Stimulated activated CD4-positive, alpha-beta T cell treated with anti-CD3 and anti-CD28 coated beads, Interleukin-1b, Interleukin-23, amount 100 ng/mL, for 1 hour (primary cell): ENCODE data around the gene PTPRN2.
"Not testable (repeated sequence)": the region's sequence is repeated elsewhere in the genome, so short reads cannot be mapped to it uniquely, and the experiment has no call there.

ENCODE experiments used
- DNase-seq, 2 donors: peaks; one replicate each; pipeline ENCODE4 v3.0.0-alpha.2; 2020; ENCODE audit warnings: low read depth in 2 of 2

The PTPRN2 gene

GRCh38 chr7:157717211-157718174 lies 870.1 kb downstream of the PTPRN2 start:
- no peak for DNase-seq

- no peak for DNase-seq
These were observed 871.7 kb downstream of the PTPRN2 start for GRCh38 chr7:157715938-157716280.

- no peak for DNase-seq
These were observed 872.3 kb downstream of the PTPRN2 start for GRCh38 chr7:157715071-157715937.

- DNase-seq, result no peak
These were observed 873.2 kb downstream of the PTPRN2 start for GRCh38 chr7:157714166-157715070.

- no peak for DNase-seq
These were observed 874.0 kb downstream of the PTPRN2 start for GRCh38 chr7:157713591-157713990.

GRCh38 chr7:157712666-157713235 lies 874.9 kb downstream of the PTPRN2 start:
- no peak for DNase-seq

GRCh38 chr7:157711353-157711888 lies 876.2 kb downstream of the PTPRN2 start:
- DNase-seq, result no peak

- DNase-seq, result no peak
These were observed 877.2 kb downstream of the PTPRN2 start for GRCh38 chr7:157710396-157710795.

- DNase-seq, result no peak
These were observed 877.9 kb downstream of the PTPRN2 start for GRCh38 chr7:157709531-157710251.

- DNase-seq, result no peak
These were observed 878.7 kb downstream of the PTPRN2 start for GRCh38 chr7:157708919-157709295.

- no peak for DNase-seq
These were observed 879.4 kb downstream of the PTPRN2 start for GRCh38 chr7:157707983-157708918.

GRCh38 chr7:157704365-157704764 lies 883.3 kb downstream of the PTPRN2 start:
- no peak for DNase-seq

GRCh38 chr7:157703534-157704195 lies 884.0 kb downstream of the PTPRN2 start:
- DNase-seq, result no peak

GRCh38 chr7:157703131-157703530 lies 884.5 kb downstream of the PTPRN2 start:
- no peak for DNase-seq

GRCh38 chr7:157702311-157703023 lies 885.2 kb downstream of the PTPRN2 start:
- DNase-seq, result no peak

GRCh38 chr7:157701395-157702180 lies 886.0 kb downstream of the PTPRN2 start:
- not testable (repeated sequence) for DNase-seq
